ENCODE data around the gene BFSP2. TPM values are rescaled to one million over a fixed set of nuclear protein-coding genes. Genes with fewer than 3 reads are reported as not detected.
"Not testable (repeated sequence)": the region's sequence is repeated elsewhere in the genome, so short reads cannot be mapped to it uniquely, and the experiment has no call there.

Gene BFSP2
- total and polyA plus RNA-seq, 2 of the 13 experiments (the other 11 are each of a cell fraction or from before 2014, with no cell fraction given): not detected

DNA sequence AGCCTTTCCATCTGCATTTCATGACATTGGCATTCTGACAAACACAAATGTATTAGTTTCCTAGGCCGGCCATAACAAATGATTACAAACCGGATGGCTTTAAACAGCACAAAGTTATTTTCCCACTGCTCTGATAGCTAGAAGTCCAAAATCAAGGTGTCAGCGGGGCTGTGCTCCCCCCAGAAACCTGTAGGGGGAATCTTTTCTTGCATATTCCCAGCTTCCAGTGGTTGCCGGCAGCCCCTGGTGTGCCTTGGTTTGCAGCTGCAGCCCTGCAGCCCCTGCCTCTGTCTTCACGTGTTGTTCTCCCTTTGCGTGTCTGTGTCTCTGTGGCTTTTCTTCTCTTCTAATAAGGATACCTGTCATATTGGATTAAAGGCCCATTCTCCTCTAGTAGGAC is 94.6 kb downstream of the BFSP2 start (continued):
- TF ChIP-seq, protein P1, sequence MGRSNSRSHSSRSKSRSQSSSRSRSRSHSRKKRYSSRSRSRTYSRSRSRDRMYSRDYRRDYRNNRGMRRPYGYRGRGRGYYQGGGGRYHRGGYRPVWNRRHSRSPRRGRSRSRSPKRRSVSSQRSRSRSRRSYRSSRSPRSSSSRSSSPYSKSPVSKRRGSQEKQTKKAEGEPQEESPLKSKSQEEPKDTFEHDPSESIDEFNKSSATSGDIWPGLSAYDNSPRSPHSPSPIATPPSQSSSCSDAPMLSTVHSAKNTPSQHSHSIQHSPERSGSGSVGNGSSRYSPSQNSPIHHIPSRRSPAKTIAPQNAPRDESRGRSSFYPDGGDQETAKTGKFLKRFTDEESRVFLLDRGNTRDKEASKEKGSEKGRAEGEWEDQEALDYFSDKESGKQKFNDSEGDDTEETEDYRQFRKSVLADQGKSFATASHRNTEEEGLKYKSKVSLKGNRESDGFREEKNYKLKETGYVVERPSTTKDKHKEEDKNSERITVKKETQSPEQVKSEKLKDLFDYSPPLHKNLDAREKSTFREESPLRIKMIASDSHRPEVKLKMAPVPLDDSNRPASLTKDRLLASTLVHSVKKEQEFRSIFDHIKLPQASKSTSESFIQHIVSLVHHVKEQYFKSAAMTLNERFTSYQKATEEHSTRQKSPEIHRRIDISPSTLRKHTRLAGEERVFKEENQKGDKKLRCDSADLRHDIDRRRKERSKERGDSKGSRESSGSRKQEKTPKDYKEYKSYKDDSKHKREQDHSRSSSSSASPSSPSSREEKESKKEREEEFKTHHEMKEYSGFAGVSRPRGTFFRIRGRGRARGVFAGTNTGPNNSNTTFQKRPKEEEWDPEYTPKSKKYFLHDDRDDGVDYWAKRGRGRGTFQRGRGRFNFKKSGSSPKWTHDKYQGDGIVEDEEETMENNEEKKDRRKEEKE (IDR thresholded peaks at IDR 0.05): no peak
- TF ChIP-seq SIX4 (CRISPR knock-in tag; IDR thresholded peaks at IDR 0.05): no peak

DNA sequence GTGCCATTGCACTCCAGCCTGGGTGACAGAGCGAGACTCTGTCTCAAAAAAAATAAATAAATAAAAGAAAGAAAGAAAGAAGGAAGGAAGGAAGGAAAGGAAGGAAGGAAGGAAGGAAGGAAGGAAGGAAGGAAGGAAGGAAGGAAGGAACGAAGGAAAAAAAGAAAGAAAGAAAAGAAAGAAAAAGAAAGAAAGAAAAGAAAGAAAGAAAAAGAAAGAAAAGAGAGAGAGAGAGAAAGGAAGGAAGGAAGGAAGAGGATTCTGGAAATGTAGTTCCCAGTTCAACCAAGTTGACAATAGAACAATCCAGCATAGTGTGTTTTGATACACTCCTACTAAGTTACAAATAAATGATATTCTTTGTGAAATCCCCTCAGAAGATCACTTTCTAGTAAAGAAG is 102.7 kb downstream of the BFSP2 start:
- H3K4me3 ChIP-seq (replicated peaks in 1 of 3; ENCODE audit: insufficient read depth in 1 of 3, low read depth in 2 of 3, low read length in 3 of 3); DNase-seq (ENCODE audit: low spot score); H3K27ac ChIP-seq (ENCODE audit: extremely low read length, insufficient read depth, low read length); H3K9me3 ChIP-seq (ENCODE audit: low read length); H3K9ac ChIP-seq (ENCODE audit: insufficient read depth, low read depth, low read length); BruUV-seq (replicated peaks); H2AFZ ChIP-seq (ENCODE audit: low read length); H3K79me2 ChIP-seq (ENCODE audit: insufficient read depth, low read length); in situ Hi-C loops (cut with HindIII; ENCODE audit: extremely low pct_ligation_motif_present, low pct_unique_long_range_greater_than_20kb); CTCF ChIA-PET (ENCODE audit: low intra/inter-chr PET ratio, low total read pairs); intact Hi-C loops (cut with micrococcal nuclease; ENCODE audit: unreplicated experiment); FAIRE-seq; POLR2A ChIA-PET; H4K20me1 ChIP-seq (ENCODE audit: insufficient read depth, low read length); H3K4me2 ChIP-seq (ENCODE audit: low read depth, low read length); ATAC-seq; H3K36me3 ChIP-seq (replicated peaks in 1 of 2; ENCODE audit: control insufficient read depth in 1 of 2, insufficient read depth in 2 of 2, low read length in 2 of 2): not testable (repeated sequence)
- 70% methylated on average over 1 of the region's 2 CpGs for WGBS (ENCODE audit: low lambda C conversion rate)
- H3K4me1 ChIP-seq (ENCODE audit: insufficient read depth, low read length): peaks cover 32% of the 10 kb centered on the region
- peaks cover 0 to 13% of the 10 kb centered on the region in 2 experiments; a peak in 1 of 5 replicates for H3K27me3 ChIP-seq (ENCODE audit: control insufficient read depth in 1 of 2, insufficient read depth in 2 of 2, low read length in 2 of 2)

DNA sequence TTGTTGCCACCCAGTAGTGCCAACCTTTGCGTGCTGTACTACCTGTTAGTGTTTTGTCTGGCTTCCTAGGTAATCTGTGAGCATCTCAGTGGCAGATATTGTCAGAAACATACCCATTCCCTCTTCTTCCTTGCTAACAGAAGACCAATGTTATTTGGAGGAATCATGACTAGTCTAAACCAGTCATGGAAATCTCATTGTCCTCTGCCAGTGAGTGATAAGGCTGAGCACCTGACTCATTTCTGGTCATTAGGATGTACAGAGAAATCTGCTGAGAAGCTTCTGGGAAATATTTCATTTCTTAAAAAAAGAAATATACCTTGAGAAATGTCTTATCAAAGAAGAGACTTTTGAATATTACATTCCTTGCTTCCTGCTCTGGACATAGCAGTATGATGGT is 103.6 kb downstream of the BFSP2 start:
- POLR2A ChIA-PET: no interaction called here
- WGBS (ENCODE audit: low lambda C conversion rate): 64% methylated on average over 1 of the region's 1 CpG
- CTCF ChIA-PET (ENCODE audit: low intra/inter-chr PET ratio, low total read pairs): no interaction called here
- in situ Hi-C loops (cut with HindIII; ENCODE audit: extremely low pct_ligation_motif_present, low pct_unique_long_range_greater_than_20kb): no loop called here
- no peak for FAIRE-seq
- no peaks in the 10 kb centered on the region for H3K79me2 ChIP-seq (ENCODE audit: insufficient read depth, low read length)
- no peak for DNase-seq (ENCODE audit: low spot score)
- no TSS peak for BruUV-seq (replicated peaks)
- no peak overlapping the region for H3K9ac ChIP-seq (ENCODE audit: insufficient read depth, low read depth, low read length)
- H3K27ac ChIP-seq (ENCODE audit: extremely low read length, insufficient read depth, low read length): no peak overlapping the region
- no peaks in the 10 kb centered on the region for H3K36me3 ChIP-seq (replicated peaks in 1 of 2; ENCODE audit: control insufficient read depth in 1 of 2, insufficient read depth in 2 of 2, low read length in 2 of 2)
- H4K20me1 ChIP-seq (ENCODE audit: insufficient read depth, low read length): no peaks in the 10 kb centered on the region
- H3K9me3 ChIP-seq (ENCODE audit: low read length): no peaks in the 10 kb centered on the region
- no peak overlapping the region for H3K4me2 ChIP-seq (ENCODE audit: low read depth, low read length)
- intact Hi-C loops (cut with micrococcal nuclease; ENCODE audit: unreplicated experiment): no loop called here
- peaks cover 0 to 13% of the 10 kb centered on the region in 2 experiments; a peak in 1 of 5 replicates for H3K27me3 ChIP-seq (ENCODE audit: control insufficient read depth in 1 of 2, insufficient read depth in 2 of 2, low read length in 2 of 2)
- no peak for ATAC-seq
- no peak overlapping the region for H2AFZ ChIP-seq (ENCODE audit: low read length)
- no peak overlapping the region for H3K4me3 ChIP-seq (replicated peaks in 1 of 3; ENCODE audit: insufficient read depth in 1 of 3, low read depth in 2 of 3, low read length in 3 of 3)
- H3K4me1 ChIP-seq (ENCODE audit: insufficient read depth, low read length): peaks cover 32% of the 10 kb centered on the region
- TF ChIP-seq, protein P2, sequence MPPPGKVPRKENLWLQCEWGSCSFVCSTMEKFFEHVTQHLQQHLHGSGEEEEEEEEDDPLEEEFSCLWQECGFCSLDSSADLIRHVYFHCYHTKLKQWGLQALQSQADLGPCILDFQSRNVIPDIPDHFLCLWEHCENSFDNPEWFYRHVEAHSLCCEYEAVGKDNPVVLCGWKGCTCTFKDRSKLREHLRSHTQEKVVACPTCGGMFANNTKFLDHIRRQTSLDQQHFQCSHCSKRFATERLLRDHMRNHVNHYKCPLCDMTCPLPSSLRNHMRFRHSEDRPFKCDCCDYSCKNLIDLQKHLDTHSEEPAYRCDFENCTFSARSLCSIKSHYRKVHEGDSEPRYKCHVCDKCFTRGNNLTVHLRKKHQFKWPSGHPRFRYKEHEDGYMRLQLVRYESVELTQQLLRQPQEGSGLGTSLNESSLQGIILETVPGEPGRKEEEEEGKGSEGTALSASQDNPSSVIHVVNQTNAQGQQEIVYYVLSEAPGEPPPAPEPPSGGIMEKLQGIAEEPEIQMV (CRISPR knock-in tag; IDR thresholded peaks at IDR 0.05; ENCODE audit: low read depth): no peak
- TF ChIP-seq, protein P3, sequence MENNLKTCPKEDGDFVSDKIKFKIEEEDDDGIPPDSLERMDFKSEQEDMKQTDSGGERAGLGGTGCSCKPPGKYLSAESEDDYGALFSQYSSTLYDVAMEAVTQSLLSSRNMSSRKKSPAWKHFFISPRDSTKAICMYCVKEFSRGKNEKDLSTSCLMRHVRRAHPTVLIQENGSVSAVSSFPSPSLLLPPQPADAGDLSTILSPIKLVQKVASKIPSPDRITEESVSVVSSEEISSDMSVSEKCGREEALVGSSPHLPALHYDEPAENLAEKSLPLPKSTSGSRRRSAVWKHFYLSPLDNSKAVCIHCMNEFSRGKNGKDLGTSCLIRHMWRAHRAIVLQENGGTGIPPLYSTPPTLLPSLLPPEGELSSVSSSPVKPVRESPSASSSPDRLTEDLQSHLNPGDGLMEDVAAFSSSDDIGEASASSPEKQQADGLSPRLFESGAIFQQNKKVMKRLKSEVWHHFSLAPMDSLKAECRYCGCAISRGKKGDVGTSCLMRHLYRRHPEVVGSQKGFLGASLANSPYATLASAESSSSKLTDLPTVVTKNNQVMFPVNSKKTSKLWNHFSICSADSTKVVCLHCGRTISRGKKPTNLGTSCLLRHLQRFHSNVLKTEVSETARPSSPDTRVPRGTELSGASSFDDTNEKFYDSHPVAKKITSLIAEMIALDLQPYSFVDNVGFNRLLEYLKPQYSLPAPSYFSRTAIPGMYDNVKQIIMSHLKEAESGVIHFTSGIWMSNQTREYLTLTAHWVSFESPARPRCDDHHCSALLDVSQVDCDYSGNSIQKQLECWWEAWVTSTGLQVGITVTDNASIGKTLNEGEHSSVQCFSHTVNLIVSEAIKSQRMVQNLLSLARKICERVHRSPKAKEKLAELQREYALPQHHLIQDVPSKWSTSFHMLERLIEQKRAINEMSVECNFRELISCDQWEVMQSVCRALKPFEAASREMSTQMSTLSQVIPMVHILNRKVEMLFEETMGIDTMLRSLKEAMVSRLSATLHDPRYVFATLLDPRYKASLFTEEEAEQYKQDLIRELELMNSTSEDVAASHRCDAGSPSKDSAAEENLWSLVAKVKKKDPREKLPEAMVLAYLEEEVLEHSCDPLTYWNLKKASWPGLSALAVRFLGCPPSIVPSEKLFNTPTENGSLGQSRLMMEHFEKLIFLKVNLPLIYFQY (CRISPR knock-in tag; IDR thresholded peaks at IDR 0.05; ENCODE audit: borderline replicate concordance): no peak
- TF ChIP-seq CAMTA2 (CRISPR knock-in tag; IDR thresholded peaks at IDR 0.05; ENCODE audit: borderline replicate concordance) (no peak), STAT5B (CRISPR knock-in tag; IDR thresholded peaks at IDR 0.05) (no peak), TBX3 (IDR thresholded peaks at IDR 0.05; ENCODE audit: borderline replicate concordance) (no peak), DR1 (CRISPR knock-in tag; IDR thresholded peaks at IDR 0.05) (no peak), SNAI1 (CRISPR knock-in tag; IDR thresholded peaks at IDR 0.05; ENCODE audit: borderline replicate concordance) (no peak)
